Activated CD8-positive, alpha-beta memory T cell treated with anti-CD3 and anti-CD28 coated beads, Interleukin-2, amount 50 U/mL, for 1 hour (primary cell): Measurements from ENCODE around the gene UBXN2A.
"Not testable (repeated sequence)": the region's sequence is repeated elsewhere in the genome, so short reads cannot be mapped to it uniquely, and the experiment has no call there.

ENCODE experiments used
- DNase-seq: peaks from one replicate; pipeline ENCODE4 v3.0.0-alpha.2; 2020; ENCODE audit errors: extremely low read depth

Gene UBXN2A

GRCh38 chr2:23940718-23941620 lies 706 bp downstream of the UBXN2A start:
- DNase-seq: no peak

- DNase-seq: no peak
These were observed 1.4 kb downstream of the UBXN2A start for GRCh38 chr2:23941644-23942043.

GRCh38 chr2:23943666-23944065 lies 3.4 kb downstream of the UBXN2A start:
- DNase-seq: no peak

GRCh38 chr2:23944527-23944926 lies 4.3 kb downstream of the UBXN2A start:
- no peak for DNase-seq

- no peak for DNase-seq
These were observed 4.7 kb downstream of the UBXN2A start for GRCh38 chr2:23944976-23945375.

GRCh38 chr2:23947350-23947749 lies 7.1 kb downstream of the UBXN2A start:
- no peak for DNase-seq

- DNase-seq: not testable (repeated sequence)
These were observed 12.3 kb downstream of the UBXN2A start for GRCh38 chr2:23952558-23952957.

- no peak for DNase-seq
These were observed 13.4 kb downstream of the UBXN2A start for GRCh38 chr2:23953625-23954024.

- DNase-seq: no peak
These were observed 14.2 kb downstream of the UBXN2A start for GRCh38 chr2:23954325-23955014.

GRCh38 chr2:23967846-23968245 lies 27.6 kb downstream of the UBXN2A start:
- DNase-seq: no peak

- no peak for DNase-seq
These were observed 36.6 kb downstream of the UBXN2A start for GRCh38 chr2:23976883-23977282.

GRCh38 chr2:23988371-23988770 lies 48.1 kb downstream of the UBXN2A start:
- no peak for DNase-seq

GRCh38 chr2:23992931-23993330 lies 52.7 kb downstream of the UBXN2A start:
- DNase-seq: no peak

- DNase-seq: no peak
These were observed 53.5 kb downstream of the UBXN2A start for GRCh38 chr2:23993736-23994269.

GRCh38 chr2:23994567-23994966 lies 54.3 kb downstream of the UBXN2A start:
- no peak for DNase-seq

GRCh38 chr2:24007693-24008092 lies 67.4 kb downstream of the UBXN2A start:
- no peak for DNase-seq

GRCh38 chr2:24008672-24009366 lies 68.6 kb downstream of the UBXN2A start:
- no peak for DNase-seq

- no peak for DNase-seq
These were observed 69.1 kb downstream of the UBXN2A start for GRCh38 chr2:24009367-24009679.

GRCh38 chr2:24009680-24010476 lies 69.6 kb downstream of the UBXN2A start, which contains the start of gene MFSD2B:
Gene MFSD2B (plus strand): TSS chr2:24010085. CDS start chr2:24010097, 12 bp downstream.
- DNase-seq: no peak

- no peak for DNase-seq
These were observed 70.4 kb downstream of the UBXN2A start for GRCh38 chr2:24010477-24011249.
